Measurements from ENCODE around the gene PLCB4.

PLCB4 gene

GRCh38 chr20:9503526-9504245, 434.8 kb downstream of the PLCB4 start:
- DNase-seq (ENCODE audit: low spot score): no peak
- TF ChIP-seq CTCF (IDR thresholded peaks at IDR 0.05; ENCODE audit: extremely low read depth, insufficient read depth, missing control alignments): no peak
- in situ Hi-C loops (cut with MboI; ENCODE audit: low pct_unique_long_range_greater_than_20kb, low sequenced_read_pairs, unreplicated experiment): no loop called here

GRCh38 chr20:9506280-9506821, 437.5 kb downstream of the PLCB4 start:
- in situ Hi-C loops (cut with MboI; ENCODE audit: low pct_unique_long_range_greater_than_20kb, low sequenced_read_pairs, unreplicated experiment): no loop called here
- DNase-seq (ENCODE audit: low spot score): no peak
- no peak for TF ChIP-seq CTCF (IDR thresholded peaks at IDR 0.05; ENCODE audit: extremely low read depth, insufficient read depth, missing control alignments)

DNA sequence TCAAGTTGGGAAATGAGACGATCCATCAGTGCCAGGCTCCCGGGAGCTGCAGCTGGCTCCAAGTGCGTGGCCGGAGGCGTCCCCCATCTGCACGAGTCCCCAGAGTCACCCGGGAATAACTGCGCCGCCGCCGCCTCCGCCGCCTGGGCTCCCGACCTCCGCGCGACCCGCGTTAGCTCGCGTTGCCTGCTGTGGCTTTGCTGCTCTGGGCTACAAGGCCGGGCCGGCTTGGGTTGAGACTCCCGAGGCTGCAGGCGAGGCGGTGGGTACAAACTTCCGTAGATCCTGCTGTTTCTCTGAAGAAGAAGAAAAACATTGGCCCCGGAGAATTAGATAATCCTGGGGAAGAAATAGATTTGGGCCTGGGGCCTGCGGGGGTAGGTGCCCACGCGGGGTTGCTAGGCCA, 438.1 kb downstream of the PLCB4 start:
- TF ChIP-seq CTCF (IDR thresholded peaks at IDR 0.05; ENCODE audit: extremely low read depth, insufficient read depth, missing control alignments): no peak
- in situ Hi-C loops (cut with MboI; ENCODE audit: low pct_unique_long_range_greater_than_20kb, low sequenced_read_pairs, unreplicated experiment): no loop called here
- no peak for DNase-seq (ENCODE audit: low spot score)

DNA sequence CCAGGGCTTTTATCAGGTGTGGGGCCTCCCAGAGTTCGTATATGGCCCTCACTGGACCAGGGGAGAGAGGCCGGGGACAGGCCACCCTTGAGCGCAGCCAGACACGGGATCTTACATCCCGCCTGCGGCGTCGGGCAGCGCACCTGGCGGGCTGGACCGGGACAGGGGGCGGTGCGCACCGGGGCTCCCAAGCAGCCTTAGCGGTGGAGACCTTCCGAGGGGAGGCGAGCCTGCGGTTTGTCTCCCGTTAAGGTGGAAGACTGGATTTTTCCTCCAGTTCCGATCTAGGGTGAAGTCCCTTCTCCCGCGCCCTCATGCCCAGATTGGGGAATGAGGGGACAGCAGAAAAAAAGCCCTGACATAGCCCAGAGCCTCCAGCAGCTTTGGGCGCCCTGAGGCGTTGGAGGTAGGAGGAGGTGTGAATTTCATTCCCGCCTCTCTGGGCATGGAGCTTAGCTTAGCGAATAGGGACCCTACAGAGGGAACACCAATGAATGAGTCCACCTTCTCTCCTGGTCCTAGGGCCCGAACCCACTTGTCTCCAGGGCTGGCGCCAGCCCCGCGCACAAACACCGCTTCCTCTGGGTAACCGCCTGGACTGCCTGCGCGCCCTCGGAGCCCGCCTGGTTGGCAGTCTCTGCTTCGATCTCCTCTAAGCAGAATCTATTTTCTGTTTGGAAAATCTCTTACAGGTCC, 438.8 kb downstream of the PLCB4 start:
- in situ Hi-C loops (cut with MboI; ENCODE audit: low pct_unique_long_range_greater_than_20kb, low sequenced_read_pairs, unreplicated experiment): no loop called here
- no peak for TF ChIP-seq CTCF (IDR thresholded peaks at IDR 0.05; ENCODE audit: extremely low read depth, insufficient read depth, missing control alignments)
- DNase-seq (ENCODE audit: low spot score): no peak

DNA sequence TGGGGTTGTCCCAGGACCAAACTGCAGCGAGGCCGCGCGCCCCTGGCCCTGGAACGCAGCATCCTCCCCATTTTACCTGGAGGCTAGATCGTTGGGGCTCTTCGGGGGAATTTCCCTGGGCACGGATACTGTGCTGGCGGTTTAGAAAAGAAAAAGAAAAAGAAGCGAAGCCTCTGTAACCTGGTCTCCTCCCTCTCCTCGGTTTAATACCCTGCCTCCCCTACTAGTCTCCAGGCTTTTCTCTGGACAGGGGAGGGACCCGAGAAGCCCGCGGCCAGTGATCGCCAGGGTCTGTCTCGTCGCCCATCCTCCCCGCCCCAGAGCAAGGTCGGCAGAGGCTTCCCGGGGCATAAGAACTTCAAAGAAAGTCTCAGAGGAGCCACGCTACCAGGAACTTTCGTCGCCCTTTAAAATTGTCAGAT, 439.4 kb downstream of the PLCB4 start:
- no peak for DNase-seq (ENCODE audit: low spot score)
- in situ Hi-C loops (cut with MboI; ENCODE audit: low pct_unique_long_range_greater_than_20kb, low sequenced_read_pairs, unreplicated experiment): no loop called here
- TF ChIP-seq CTCF (IDR thresholded peaks at IDR 0.05; ENCODE audit: extremely low read depth, insufficient read depth, missing control alignments): no peak

DNA sequence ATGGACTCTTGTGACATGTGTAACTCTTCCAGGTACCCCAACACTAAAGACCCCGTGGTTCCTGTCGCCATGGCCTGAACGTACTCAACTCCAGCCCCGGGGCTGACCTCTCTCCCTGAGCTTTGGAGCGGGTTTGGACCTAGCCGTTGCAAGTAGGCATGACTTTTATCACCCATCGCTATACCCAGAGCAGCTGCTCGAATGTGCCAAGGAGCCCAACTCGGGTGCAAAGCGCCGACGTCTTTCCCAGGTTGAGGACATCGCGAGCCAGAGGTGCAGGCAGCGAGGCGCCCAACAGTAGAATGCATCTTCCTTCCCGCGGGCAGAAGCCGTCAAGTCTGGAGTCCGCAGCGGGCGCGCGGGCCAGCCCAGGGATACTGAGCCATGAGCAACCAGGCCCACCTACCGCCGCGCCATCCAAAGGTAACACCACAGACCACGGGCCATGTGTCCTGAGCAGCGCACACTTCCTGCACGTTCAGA, 439.9 kb downstream of the PLCB4 start:
- in situ Hi-C loops (cut with MboI; ENCODE audit: low pct_unique_long_range_greater_than_20kb, low sequenced_read_pairs, unreplicated experiment): no loop called here
- DNase-seq (ENCODE audit: low spot score): no peak
- no peak for TF ChIP-seq CTCF (IDR thresholded peaks at IDR 0.05; ENCODE audit: extremely low read depth, insufficient read depth, missing control alignments)

All from GM13977 (cell line).